GM19025 (cell line): ENCODE data around the gene ARID3B.

ENCODE experiments used
- ATAC-seq: cut with Tn5 transposase; IDR thresholded peaks from one replicate; pipeline ENCODE4 v1.9.1; 2021; ENCODE audit warnings: mild to moderate bottlenecking, low read depth, moderate library complexity; ENCODE audit not compliant: unreplicated experiment

ARID3B gene

DNA sequence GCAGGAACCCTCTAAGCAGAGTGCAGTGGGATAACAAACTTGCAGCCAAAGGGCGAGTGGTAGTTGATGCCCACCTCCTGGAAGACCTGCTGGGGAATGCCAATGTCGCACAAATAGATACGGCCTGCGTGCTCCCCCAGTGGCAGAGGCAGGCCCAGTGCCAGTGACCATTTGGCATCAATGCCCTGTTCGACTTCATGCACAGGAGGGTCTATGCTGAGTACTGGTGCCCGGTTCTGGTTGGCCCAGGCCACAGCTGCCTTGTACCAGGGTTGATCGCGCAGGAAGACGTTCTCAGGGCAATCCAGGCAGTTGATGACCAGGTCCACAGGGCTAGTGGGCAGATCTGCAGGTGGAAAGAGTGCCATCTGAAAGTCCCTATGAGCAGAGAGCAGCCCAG lies 91.6 kb downstream of the ARID3B start:
- no peak for ATAC-seq

DNA sequence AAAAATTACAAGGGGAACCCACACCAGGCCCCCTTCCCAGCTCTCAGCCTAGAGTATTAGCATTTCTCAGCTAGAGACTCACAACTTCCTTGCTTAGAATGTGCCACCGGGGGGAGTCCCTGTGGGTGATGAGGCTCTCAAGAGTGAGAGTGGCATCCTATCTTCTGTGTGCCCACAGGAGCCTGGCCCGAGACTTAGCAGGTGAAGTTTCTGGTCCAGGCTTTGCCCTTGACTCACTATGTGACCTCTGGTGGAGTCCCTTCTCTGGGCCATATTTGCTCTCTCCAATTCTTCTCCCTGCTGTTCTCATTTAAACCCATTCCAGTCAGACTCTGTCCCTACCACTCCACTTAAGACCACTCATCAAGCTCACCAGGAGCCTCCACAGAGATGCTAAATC lies 92.8 kb downstream of the ARID3B start:
- ATAC-seq: no peak

DNA sequence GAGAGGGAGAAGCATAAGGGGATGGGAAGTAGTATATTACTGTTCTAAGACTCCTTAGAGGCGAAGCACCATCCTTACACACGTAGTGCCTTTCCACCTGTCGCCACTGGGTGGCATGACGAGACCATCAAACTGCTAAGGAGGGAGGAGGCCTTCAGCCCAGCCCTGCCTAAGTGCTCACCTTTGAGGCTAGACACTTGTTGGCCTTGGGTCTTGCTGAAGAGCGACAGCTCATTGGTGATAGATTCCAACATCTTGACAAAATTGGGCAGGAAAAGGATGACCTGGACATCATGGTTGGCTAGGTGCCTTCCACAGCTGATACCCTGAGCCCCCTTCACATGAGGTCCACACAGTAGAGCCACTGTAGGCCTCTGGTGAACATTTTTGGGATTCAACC lies 94.2 kb downstream of the ARID3B start:
- peak; percentile 50 for ATAC-seq

DNA sequence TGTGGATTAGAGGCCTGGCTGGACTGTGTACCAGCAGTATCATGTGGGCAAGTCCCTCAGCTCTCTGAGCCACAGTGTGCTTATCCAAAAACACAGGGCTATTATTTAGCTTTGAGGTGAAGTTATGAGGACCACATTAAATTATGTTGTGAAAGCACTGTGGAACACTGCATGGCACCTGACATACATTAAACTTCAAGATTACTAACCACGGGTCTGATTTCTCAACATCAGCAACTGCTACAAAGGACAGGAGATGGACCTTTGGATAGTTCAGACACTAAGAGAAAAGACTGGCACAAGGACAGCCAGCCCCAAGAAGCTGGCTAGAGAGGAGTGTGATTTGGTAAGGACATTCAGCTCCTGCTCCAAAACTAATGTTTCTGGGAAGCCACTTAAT lies 96.0 kb downstream of the ARID3B start:
- no peak for ATAC-seq

DNA sequence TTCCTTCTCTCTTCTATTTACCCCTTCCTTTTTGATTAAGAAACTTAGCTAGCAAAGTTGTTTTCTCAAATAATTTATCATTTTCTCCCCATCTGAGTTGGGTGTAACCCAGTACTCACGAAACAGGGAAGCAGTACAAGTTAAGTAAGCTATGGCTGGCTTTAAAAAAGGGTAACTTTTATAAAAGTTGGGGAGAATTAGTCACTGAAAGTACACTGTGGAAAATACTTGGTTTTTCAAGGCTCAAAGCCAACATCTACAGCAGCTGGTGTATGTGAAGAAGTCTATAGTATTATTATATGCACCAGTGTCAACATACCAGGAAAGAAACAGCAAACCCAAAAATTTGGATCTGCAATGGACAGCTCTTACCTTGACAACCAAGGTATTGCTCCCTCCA lies 100.1 kb downstream of the ARID3B start:
- no peak for ATAC-seq

DNA sequence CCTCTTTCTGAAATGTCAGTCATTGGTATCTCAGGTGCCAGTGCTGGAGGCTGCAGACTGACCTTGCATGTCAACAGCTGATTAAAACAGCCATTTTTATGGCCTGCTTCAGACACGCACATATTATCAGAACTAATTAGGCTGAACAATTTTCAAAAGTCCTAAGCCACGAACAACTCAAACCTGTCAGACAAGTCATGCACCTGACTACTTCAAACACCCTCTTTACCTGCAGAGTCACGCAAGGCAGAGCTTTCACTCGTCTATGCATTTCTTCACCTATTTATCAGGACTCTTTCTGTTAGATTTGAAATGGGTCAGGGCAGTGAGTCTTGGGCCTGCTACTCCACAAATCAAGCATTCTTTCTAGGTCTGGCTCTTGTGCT lies 101.3 kb downstream of the ARID3B start:
- ATAC-seq: no peak

DNA sequence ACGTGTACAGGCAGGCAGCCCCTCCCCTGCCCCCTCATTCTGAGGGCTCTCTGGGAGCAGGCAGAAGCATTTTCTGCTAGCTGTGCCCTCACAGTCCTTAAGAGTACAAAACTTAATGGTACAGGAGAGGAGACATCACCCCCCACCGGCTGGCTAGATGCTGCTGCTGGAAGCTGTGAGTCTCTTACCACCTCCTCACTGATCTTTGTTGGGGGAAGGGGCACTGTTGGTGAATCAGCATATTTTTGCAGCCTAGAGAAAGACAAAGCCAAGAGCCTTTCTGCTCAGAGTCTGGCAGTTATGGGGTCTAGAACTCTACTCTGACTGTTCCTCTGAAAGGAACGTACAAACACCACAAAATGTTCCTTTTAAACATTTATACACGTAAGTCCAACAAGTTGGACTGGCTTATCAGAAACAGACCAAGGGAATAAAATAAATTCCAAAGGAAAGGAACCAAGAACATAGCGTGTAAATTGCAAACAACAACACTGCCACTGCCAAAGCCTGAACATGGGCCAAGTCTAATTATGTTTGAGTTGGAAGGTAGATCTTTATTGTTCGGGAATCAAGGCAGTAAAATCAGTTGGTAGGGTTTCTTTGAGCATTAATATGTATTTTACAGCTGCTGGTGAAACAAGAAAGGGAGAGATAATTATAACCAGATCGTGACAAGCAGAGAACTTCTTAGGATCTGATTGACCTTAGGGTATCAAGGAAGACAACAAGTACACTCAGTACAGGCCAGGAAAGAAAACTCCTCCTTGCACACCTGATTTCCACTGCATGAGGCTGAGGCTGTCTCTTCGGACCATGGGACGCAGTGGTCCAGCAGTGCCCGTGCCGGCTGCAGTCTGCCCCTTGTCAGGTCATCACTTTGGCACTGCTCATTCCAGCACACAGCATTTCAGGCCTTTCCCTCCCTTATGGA lies 102.0 kb downstream of the ARID3B start:
- no peak for ATAC-seq

DNA sequence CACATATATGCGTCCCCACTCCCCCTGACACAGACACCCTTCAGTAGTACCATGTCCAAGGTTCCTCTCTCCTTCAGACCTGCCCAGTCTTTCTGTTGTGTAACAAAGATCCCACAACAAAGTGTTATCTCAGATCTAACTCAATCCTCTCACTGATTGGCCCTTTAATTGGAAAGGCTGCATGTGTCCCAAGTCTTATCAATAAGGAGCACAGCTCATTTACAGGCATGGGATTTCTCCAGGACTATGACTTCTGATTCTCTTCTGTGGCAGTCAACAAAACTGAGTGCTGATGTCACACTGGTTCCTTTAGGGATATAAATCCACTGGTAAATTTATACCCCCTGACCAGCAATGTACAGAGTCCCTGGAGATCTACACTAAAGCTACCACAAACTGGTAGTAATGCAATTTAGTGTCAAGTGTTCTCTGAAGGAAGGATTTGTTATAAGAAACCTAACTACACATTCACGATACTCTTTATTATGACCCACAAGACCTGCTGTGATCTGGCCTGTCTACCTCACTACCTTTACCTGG lies 102.7 kb downstream of the ARID3B start:
- ATAC-seq: no peak

DNA sequence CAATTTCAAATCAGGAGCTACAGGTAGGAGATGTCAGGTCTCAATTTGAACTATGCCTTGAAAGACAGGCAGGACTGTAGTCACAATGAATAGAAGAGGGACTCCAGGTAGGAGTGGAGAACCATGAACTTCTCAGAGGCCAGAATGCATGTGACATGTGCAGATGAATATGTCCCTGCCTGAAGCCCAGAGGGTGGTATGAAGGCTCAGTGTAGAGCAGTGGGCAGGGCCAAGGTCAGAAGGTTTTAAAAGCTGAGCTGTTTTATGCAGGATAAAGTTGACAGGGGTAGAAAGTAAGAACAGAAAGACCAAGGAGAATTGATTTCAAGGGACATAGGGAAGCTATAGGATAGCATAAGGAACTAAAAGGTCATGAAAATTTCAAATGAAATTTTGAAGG lies 105.5 kb downstream of the ARID3B start:
- ATAC-seq: no peak
